Measurements from ENCODE around the gene TRAF1.

TRAF1 gene

DNA sequence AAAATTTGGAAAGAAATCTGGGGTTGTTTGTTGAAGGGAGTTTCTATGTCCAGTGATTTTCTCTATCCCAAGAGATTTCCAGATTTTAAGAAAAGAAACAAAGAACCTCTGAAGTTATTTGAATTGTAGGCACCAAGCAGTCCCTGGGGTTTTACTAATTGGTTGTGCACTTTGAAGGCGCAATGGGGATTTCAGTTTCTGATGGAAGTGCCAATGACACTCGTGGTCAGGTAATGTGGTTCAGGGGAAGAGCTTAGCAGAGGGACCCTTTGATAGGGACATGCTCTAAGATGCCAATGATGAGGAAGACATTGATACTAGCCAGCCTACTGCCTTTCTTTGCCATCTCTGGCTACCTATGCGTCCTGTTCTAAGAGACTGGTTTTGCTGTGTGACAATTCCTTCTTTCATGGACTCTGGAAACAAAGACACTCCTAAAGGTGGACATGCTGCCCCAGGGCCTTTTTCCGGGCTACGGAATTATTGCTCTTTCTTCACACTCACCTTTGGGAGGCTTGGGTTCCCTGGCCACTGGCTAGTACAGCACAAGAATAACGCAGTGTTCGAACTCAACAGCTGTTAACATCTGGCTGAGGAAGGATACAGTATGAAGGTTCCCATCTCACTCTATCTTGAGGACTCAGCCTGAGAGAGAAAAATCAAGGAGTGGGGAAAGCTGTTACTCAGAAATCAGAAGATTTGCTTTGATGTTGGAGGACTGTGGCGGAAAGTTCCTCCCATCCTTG is 6.9 kb upstream of the TRAF1 start:
- TF ChIP-seq CTBP1 (IDR thresholded peaks at IDR 0.05; ENCODE audit: borderline replicate concordance) = no peak
- no peak for TF ChIP-seq ELF4 (IDR thresholded peaks at IDR 0.05)
- TF ChIP-seq SUZ12 (IDR thresholded peaks at IDR 0.05) = no peak
- TF ChIP-seq SP1 (IDR thresholded peaks at IDR 0.05) = no peak
- no peak for TF ChIP-seq FOXM1 (IDR thresholded peaks at IDR 0.05; ENCODE audit: borderline replicate concordance)
- no peak for TF ChIP-seq LEF1 (IDR thresholded peaks at IDR 0.05; ENCODE audit: borderline replicate concordance)
- TF ChIP-seq ZNF384 (IDR thresholded peaks at IDR 0.05) = no peak
- TF ChIP-seq FOXA1 (IDR thresholded peaks at IDR 0.05) = no peak
- TF ChIP-seq HDGF (IDR thresholded peaks at IDR 0.05; ENCODE audit: borderline replicate concordance) = no peak
- no peak for TF ChIP-seq L3MBTL2 (conservative IDR thresholded peaks at IDR 0.05)
- no peak for TF ChIP-seq ARNT (IDR thresholded peaks at IDR 0.05)
- DNase-seq (ENCODE audit: extremely low spot score) = no peak
- ChIA-PET CTCF (no interaction called here), POLR2A (no interaction called here)

DNA sequence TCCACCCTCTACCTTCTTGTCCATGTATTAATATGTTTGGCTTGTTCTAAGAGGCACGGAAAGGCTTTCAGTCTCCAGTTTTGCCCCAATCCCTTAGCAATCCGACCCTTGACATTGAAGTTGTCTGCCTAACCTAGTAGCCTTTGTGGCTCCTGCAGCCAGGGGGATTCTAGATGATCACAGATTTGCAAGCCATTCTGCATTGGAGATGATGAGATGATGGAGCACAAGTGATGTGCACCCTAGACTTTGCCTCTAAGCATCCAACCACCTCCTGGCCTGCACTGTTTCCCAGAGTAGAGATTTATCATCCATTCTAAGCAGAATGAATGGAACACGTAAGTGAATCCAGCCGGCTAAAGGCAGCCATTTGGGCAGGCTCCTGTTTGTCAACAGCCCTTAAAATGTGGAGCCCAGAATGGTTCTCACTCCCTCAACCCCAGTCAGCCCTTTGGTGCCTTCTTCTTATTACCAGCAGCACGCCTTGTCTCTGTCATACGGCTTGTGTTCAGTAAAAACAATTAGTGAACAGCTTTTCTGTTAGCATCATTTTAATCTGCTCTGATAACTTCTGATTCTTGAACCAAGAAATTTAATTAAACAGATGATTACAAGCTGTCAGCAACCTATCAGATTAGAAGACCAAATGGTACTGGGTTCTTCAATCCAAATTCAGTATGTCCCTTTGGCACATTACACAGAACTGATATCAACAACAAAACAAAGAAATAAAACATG is 5.7 kb upstream of the TRAF1 start:
- no peak for TF ChIP-seq FOXA1 (IDR thresholded peaks at IDR 0.05)
- TF ChIP-seq HDGF (IDR thresholded peaks at IDR 0.05; ENCODE audit: borderline replicate concordance) = no peak
- CTCF ChIA-PET = no interaction called here
- no peak for DNase-seq (ENCODE audit: extremely low spot score)
- POLR2A ChIA-PET = no interaction called here

DNA sequence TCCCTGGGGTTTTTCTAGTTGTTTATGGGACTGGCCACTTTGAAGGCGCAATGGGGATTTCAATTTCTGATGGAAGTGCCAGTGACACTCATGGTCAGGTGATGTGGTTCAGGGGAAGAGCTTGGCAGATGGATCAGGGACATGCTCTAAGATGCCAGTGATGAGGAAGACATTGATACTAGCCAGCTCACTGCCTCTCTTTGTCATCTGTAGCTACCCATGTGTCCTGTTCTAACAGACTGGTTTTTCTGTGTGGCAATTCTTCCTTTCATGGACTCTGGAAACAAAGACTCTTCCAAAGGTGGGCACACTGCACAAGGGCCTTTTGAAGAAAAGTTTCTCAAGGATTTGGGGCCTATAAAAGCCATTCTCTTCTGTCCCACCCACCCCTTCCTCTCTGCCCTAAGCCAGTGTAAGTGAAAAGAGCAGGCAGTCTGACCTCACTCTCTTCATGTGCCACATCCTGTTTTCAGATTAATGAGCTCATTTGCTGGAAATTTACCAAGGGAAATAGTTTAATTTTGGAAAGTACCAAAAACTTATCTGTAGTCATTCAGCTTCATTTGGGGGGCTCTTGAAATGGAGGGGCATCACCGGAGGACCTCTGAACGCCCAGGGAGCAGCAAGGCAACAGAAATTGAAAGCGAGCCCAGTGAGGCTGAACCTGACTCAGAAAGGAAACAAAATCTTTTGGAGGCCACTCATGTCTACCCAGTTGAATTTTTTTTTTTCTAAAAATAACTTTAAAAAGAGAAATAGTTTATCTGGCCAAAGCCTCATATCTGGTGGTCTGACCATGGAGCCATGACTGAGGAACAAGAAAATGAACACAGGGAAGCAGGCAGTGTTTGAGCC is 4.9 kb upstream of the TRAF1 start:
- DNase-seq (ENCODE audit: extremely low spot score) = no peak
- POLR2A ChIA-PET = no interaction called here
- TF ChIP-seq SUZ12 (IDR thresholded peaks at IDR 0.05) = no peak
- TF ChIP-seq ARNT (IDR thresholded peaks at IDR 0.05) = no peak
- no peak for TF ChIP-seq SP1 (IDR thresholded peaks at IDR 0.05)
- TF ChIP-seq ELF4 (IDR thresholded peaks at IDR 0.05) = no peak
- TF ChIP-seq FOXM1 (IDR thresholded peaks at IDR 0.05; ENCODE audit: borderline replicate concordance) = no peak
- no peak for TF ChIP-seq L3MBTL2 (conservative IDR thresholded peaks at IDR 0.05)
- no peak for TF ChIP-seq TARDBP (IDR thresholded peaks at IDR 0.05)
- no peak for TF ChIP-seq FOXK2 (IDR thresholded peaks at IDR 0.05)
- no peak for TF ChIP-seq HDGF (IDR thresholded peaks at IDR 0.05; ENCODE audit: borderline replicate concordance)
- TF ChIP-seq LEF1 (IDR thresholded peaks at IDR 0.05; ENCODE audit: borderline replicate concordance) = no peak
- no peak for TF ChIP-seq BHLHE40 (IDR thresholded peaks at IDR 0.05; ENCODE audit: borderline replicate concordance)
- TF ChIP-seq CTBP1 (IDR thresholded peaks at IDR 0.05; ENCODE audit: borderline replicate concordance) = no peak
- CTCF ChIA-PET = interaction anchor here (0.6 kb wide), 1 partner anchor 204 kb away, joined by 3 read pairs; no protein-coding TSS in a partner anchor

DNA sequence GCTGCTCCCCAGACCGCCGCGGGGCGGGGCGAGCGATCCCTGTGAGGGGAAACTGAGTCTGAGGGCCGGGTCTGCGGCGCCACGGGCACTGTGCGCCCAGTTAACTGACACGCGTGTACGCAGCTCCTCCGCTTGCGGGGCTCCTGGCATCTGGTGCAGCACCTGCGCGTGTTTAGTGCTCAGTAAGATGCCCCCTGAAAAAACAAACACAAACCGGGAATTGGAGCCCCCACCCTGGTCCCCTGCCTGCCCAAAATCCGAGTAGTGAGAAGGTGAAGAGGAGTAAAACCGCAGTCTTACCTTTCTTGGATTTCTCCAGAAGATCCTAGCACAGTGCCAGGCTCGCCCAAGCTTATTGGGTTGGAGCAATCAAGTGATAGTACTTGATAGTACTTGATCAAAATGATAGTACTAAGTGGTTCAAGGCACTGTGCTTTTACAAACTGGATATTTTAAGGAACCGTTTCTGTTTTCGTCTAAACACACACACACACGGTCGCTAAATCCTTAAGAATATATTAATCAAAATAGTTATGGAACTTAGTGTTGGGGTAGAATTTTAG is 2.7 kb upstream of the TRAF1 start:
- TF ChIP-seq FOXM1 (IDR thresholded peaks at IDR 0.05; ENCODE audit: borderline replicate concordance) (no peak), LEF1 (IDR thresholded peaks at IDR 0.05; ENCODE audit: borderline replicate concordance) (no peak), L3MBTL2 (conservative IDR thresholded peaks at IDR 0.05) (no peak), BHLHE40 (IDR thresholded peaks at IDR 0.05; ENCODE audit: borderline replicate concordance) (no peak), FOXK2 (IDR thresholded peaks at IDR 0.05) (no peak), TARDBP (IDR thresholded peaks at IDR 0.05) (no peak), FOXA1 (IDR thresholded peaks at IDR 0.05) (no peak), CTBP1 (IDR thresholded peaks at IDR 0.05; ENCODE audit: borderline replicate concordance) (no peak), HDGF (IDR thresholded peaks at IDR 0.05; ENCODE audit: borderline replicate concordance) (no peak)
- TF ChIP-seq, protein P1, sequence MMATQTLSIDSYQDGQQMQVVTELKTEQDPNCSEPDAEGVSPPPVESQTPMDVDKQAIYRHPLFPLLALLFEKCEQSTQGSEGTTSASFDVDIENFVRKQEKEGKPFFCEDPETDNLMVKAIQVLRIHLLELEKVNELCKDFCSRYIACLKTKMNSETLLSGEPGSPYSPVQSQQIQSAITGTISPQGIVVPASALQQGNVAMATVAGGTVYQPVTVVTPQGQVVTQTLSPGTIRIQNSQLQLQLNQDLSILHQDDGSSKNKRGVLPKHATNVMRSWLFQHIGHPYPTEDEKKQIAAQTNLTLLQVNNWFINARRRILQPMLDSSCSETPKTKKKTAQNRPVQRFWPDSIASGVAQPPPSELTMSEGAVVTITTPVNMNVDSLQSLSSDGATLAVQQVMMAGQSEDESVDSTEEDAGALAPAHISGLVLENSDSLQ (IDR thresholded peaks at IDR 0.05) = no peak
- CTCF ChIA-PET = interaction anchor here (1.1 kb wide), 1 partner anchor 9 kb away, joined by 4 read pairs; no protein-coding TSS in a partner anchor
- no peak for DNase-seq (ENCODE audit: extremely low spot score)
- POLR2A ChIA-PET = interaction anchor here (0.6 to 1.2 kb wide), 9 partner anchors 9 to 215 kb away, joined by 3 to 4 read pairs (median 3); partner anchors contain the start of gene MEGF9

DNA sequence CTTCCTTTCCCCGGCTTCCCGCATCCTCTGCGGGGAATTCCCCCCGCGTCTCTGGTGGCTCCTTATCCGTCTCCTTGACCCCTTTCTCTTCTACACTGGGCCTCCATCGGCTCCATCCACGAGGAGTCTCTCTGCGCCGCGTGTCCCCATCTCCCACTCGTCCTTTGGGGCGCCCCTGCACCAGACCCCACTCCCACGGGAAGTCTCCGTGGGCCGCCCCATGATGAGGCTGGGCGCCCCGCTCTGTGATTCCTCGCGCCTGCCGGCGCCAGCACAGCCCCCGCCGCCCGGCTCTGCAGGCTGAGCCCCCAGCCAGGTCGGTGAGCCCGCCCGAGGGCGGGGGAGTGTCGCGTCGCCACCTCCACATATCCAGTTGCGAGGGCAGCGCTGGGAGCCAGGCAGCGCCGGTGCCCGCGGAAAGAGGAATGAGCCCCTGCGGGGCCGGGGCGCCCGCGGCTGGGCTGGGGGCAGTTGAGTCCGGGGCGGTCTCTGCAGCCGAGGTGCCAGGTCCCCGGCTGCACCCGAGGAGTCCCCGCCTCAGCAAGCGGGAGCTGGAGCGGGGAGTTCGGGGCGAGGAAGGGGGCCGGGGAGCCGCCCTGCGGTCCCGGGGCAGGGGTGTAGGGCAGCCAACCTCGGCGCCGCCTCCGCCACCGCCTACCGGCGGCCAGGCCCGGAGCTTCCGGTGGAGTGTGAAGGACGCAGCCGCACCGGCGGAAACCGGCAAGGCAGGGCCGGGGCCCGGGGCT is 2.1 kb upstream of the TRAF1 start:
- TF ChIP-seq L3MBTL2 (conservative IDR thresholded peaks at IDR 0.05) = peak; percentile 23; the same call in 1 of the 2 replicates
- no peak for TF ChIP-seq TARDBP (IDR thresholded peaks at IDR 0.05)
- no peak for TF ChIP-seq NFRKB (IDR thresholded peaks at IDR 0.05)
- TF ChIP-seq BHLHE40 (IDR thresholded peaks at IDR 0.05; ENCODE audit: borderline replicate concordance) = no peak
- DNase-seq (ENCODE audit: extremely low spot score) = peak; percentile 72
- ChIA-PET POLR2A (interaction anchor here (0.6 to 1.2 kb wide), 9 partner anchors 9 to 214 kb away, joined by 3 to 4 read pairs (median 3); partner anchors contain the start of gene MEGF9), CTCF (interaction anchor here (1.1 kb wide), 1 partner anchor 8 kb away, joined by 4 read pairs; no protein-coding TSS in a partner anchor)

DNA sequence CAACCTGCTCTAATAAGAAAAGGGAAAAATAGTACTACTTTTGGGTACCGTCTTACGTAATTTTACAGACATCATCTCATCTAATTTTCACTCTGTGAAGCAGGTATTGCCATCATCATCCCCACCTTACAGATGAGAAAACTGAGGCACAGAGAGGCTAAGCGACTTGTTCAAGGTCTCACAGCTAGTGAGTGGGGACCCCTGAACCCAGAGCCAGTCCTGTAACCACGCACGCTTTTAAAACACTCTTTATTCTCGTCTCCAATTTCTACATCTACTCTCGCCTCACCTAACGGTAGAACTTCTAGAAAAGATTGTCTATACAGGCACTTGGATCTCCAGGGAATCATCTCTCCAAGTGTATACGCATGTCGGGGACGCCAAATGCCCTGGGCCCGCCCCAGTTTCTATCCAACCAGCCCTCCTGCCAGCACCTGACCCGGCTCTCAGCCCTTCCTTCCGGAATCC is 1.5 kb upstream of the TRAF1 start:
- DNase-seq (ENCODE audit: extremely low spot score) = no peak
- TF ChIP-seq NFRKB (IDR thresholded peaks at IDR 0.05) (no peak), FOXK2 (IDR thresholded peaks at IDR 0.05) (no peak), FOXM1 (IDR thresholded peaks at IDR 0.05; ENCODE audit: borderline replicate concordance) (no peak), ELF4 (IDR thresholded peaks at IDR 0.05) (no peak), FOXA1 (IDR thresholded peaks at IDR 0.05) (no peak), ARNT (IDR thresholded peaks at IDR 0.05) (no peak), CTBP1 (IDR thresholded peaks at IDR 0.05; ENCODE audit: borderline replicate concordance) (no peak), TARDBP (IDR thresholded peaks at IDR 0.05) (no peak), BHLHE40 (IDR thresholded peaks at IDR 0.05; ENCODE audit: borderline replicate concordance) (no peak)
- TF ChIP-seq, protein P1 (IDR thresholded peaks at IDR 0.05) = no peak
- ChIA-PET POLR2A (no interaction called here), CTCF (no interaction called here)
